Measurements from ENCODE around the gene ZDHHC11B. TPM values are rescaled to one million over a fixed set of nuclear protein-coding genes. Genes with fewer than 3 reads are reported as not detected.
"Not testable (repeated sequence)": the region's sequence is repeated elsewhere in the genome, so short reads cannot be mapped to it uniquely, and the experiment has no call there.

The ZDHHC11B gene
- total and polyA plus RNA-seq, 8 donors, result 8.4 to 52.3 (median 31.5) TPM

DNA sequence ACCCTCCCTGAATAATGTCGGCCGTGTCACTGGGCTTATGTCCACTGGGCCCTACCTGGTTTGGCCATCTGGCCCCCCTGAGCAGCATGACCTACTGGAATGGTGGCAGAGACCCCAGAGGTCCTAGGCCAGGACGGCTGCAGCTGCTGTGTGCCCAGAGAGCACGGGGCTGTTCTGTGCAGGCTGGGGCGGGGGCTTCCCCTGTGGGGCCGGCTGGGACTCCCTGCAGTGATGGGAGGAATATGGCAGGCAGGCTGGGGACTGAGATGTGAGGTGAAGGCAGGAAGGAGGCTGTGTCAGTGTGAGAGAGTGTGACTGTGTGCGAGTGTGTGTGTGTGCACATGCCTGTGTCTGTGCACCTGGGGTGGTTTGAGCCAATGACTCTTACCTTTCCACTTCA, 55.3 kb downstream of the ZDHHC11B start:
- H3K27ac ChIP-seq; H3K27me3 ChIP-seq; H3K4me1 ChIP-seq; H3K9me3 ChIP-seq; H3K36me3 ChIP-seq; H3K4me3 ChIP-seq; ATAC-seq; intact Hi-C loops (cut with DNase I); DNase-seq: not testable (repeated sequence)

DNA sequence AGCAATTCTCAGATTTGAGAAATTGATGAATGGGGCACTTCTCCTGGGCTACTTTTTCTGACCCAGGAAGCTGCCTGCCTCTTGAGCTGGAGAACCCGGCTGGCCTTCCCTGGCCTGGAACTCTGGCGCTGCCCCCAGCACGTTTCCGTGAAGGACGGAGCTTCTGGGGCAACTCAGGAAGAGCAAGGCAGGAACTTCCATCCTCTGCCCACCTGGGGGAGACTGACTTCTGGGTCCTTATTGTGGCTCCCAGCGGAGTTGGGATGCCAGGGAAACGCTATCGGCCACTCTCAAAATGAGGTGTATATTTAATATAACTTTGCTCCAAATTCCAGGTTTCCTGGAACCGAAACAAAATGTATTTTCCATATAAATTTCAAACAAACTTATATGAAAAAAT, 57.4 kb downstream of the ZDHHC11B start:
- H3K4me3 ChIP-seq; H3K27ac ChIP-seq; H3K4me1 ChIP-seq; H3K36me3 ChIP-seq; H3K27me3 ChIP-seq; intact Hi-C loops (cut with DNase I); H3K9me3 ChIP-seq: not testable (repeated sequence)
- DNase-seq (peak in 1 of 4 donors; percentile 16), ATAC-seq (peak; percentile 75)

DNA sequence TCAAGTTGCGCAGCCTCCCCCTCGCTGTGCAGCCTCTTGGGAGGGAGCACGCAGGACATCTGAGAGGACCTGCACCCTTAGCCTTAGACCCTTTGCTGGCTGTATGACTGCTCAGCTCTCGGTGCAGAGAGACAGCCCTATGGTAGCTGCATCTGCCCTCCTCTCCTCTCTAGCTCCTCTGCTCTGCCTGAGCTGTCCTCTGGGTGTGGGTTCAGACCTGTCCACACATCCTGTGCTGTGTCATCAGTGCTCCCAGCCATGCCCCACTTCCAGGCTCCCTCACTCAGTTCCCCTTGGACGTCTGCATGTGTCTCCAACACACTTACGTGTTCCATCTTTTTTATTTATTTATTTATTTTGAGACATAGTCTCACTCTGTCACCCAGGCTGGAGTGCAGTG, 60.7 kb downstream of the ZDHHC11B start:
- ATAC-seq; DNase-seq; H3K27me3 ChIP-seq; H3K36me3 ChIP-seq; H3K9me3 ChIP-seq; H3K27ac ChIP-seq; H3K4me3 ChIP-seq; H3K4me1 ChIP-seq; intact Hi-C loops (cut with DNase I): not testable (repeated sequence)

DNA sequence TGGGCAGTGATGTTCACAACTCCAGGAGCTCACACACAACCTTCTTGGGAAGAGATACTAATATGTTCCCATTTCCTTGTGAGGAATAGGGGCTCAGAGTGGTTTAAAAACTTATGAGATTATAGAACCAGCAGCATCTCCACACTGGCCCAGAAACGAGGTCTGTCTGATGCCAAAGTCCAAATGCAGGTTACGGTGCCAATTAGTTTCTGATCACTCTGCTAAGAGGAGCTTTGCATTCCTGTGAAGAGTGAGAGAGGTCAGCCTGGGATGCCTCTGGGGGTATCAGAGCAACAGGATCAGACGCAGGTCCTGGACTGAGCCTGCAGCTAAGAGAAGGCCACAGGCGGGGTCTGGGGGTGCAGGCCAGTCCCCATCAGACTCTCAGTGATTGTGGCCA, 61.2 kb downstream of the ZDHHC11B start:
- H3K9me3 ChIP-seq; H3K27me3 ChIP-seq; H3K27ac ChIP-seq; H3K4me3 ChIP-seq; H3K36me3 ChIP-seq; H3K4me1 ChIP-seq; ATAC-seq; DNase-seq; intact Hi-C loops (cut with DNase I): not testable (repeated sequence)

DNA sequence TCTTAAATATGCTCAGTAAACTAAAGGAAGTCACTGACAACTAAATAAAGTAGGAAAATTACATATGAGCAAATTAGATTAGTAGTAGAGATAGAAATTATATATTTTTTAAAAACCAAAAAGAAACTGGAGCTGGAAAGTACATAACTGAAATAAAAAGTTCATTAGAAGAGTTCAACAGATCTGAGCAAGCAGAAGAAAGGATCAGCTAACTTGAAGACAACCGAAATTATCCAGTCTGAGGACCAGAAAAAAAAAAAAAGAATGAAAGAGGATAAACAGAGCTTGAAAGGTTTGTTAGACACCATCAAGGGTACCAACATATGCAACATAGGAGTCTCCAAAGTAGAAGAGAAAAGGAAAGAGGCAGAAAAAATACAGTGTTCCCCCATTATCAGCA, 65.2 kb downstream of the ZDHHC11B start:
- H3K9me3 ChIP-seq; ATAC-seq; H3K36me3 ChIP-seq; H3K27ac ChIP-seq; H3K4me1 ChIP-seq; H3K27me3 ChIP-seq; H3K4me3 ChIP-seq; intact Hi-C loops (cut with DNase I); DNase-seq: not testable (repeated sequence)

DNA sequence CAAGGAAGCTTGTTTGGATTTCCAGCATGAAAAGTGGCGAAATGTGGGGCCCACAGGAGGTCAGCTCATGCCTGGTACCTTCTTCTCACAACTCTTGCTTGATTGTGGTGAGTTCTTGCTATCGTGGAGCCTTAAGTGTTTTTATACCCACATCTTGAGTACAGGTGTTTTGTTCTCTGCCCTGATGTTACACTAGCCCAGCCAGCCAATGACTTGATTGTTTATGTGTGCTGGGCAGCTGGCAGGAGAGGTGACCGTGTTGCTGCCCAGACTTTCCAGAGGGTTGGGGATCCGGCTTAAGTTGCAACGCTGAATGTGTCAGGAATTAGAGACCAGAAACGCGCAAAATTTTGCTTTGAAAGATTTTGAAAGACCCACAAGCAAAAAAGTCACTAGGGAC, 67.4 kb downstream of the ZDHHC11B start:
- Histone ChIP-seq H3K4me1 (no peaks in the 10 kb centered on the region), H3K27me3 (no peaks in the 10 kb centered on the region), H3K4me3 (no peak overlapping the region), H3K36me3 (no peaks in the 10 kb centered on the region), H3K9me3 (peaks cover 0 to 8% of the 10 kb centered on the region in 2 donors), H3K27ac (no peak overlapping the region)
- TF ChIP-seq, protein P1, sequence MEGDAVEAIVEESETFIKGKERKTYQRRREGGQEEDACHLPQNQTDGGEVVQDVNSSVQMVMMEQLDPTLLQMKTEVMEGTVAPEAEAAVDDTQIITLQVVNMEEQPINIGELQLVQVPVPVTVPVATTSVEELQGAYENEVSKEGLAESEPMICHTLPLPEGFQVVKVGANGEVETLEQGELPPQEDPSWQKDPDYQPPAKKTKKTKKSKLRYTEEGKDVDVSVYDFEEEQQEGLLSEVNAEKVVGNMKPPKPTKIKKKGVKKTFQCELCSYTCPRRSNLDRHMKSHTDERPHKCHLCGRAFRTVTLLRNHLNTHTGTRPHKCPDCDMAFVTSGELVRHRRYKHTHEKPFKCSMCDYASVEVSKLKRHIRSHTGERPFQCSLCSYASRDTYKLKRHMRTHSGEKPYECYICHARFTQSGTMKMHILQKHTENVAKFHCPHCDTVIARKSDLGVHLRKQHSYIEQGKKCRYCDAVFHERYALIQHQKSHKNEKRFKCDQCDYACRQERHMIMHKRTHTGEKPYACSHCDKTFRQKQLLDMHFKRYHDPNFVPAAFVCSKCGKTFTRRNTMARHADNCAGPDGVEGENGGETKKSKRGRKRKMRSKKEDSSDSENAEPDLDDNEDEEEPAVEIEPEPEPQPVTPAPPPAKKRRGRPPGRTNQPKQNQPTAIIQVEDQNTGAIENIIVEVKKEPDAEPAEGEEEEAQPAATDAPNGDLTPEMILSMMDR (IDR thresholded peaks at IDR 0.05), result no peak
- peak; percentile 58 for ATAC-seq
- intact Hi-C loops (cut with DNase I), result no loop called here
- DNase-seq, result no peak

DNA sequence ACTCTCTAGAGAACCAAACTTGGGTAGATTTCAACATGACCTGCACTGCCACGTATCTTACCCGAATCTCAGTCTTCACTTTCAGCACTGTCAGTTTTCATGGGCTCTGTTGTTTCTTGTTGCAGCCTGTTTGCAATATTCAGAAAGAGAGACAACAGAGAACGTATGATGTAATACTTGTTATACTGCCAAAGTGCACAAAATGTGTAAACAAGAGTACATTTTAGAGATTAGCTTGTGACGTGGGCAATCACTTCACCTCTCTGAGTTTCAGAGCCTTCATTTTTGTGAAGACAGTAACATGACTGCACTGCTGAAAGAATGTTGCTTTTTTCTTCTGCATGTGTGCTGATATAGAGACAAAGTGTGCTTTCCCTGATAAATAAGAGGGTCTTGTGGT, 67.8 kb downstream of the ZDHHC11B start:
- H3K4me1 ChIP-seq; H3K9me3 ChIP-seq; H3K27me3 ChIP-seq; intact Hi-C loops (cut with DNase I); H3K4me3 ChIP-seq; H3K36me3 ChIP-seq; H3K27ac ChIP-seq: not testable (repeated sequence)
- peak in 1 of 4 donors; percentile 62 for DNase-seq
- peak; percentile 83 for ATAC-seq

DNA sequence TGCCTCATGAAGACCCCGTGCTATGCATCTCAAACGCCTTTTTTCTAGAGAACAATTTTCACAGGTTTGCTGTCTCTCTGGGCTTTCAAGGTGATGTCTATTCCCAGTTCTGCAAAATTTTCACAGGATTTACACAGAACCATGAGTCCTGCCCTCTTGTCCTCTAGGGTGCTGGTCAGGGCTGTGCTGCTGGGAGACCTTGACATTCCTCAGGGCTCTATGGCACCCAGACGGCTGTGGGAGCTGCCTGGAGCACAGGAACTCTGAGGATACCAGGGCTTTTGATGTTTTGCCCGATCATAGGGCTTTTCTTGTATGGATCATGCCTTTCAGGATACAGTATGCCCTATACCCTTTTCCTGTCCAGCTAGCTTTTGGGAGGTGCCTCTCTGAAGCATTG, 68.9 kb downstream of the ZDHHC11B start:
- H3K27ac ChIP-seq; DNase-seq; H3K4me3 ChIP-seq; intact Hi-C loops (cut with DNase I); H3K9me3 ChIP-seq; ATAC-seq; H3K27me3 ChIP-seq; H3K36me3 ChIP-seq; H3K4me1 ChIP-seq: not testable (repeated sequence)

DNA sequence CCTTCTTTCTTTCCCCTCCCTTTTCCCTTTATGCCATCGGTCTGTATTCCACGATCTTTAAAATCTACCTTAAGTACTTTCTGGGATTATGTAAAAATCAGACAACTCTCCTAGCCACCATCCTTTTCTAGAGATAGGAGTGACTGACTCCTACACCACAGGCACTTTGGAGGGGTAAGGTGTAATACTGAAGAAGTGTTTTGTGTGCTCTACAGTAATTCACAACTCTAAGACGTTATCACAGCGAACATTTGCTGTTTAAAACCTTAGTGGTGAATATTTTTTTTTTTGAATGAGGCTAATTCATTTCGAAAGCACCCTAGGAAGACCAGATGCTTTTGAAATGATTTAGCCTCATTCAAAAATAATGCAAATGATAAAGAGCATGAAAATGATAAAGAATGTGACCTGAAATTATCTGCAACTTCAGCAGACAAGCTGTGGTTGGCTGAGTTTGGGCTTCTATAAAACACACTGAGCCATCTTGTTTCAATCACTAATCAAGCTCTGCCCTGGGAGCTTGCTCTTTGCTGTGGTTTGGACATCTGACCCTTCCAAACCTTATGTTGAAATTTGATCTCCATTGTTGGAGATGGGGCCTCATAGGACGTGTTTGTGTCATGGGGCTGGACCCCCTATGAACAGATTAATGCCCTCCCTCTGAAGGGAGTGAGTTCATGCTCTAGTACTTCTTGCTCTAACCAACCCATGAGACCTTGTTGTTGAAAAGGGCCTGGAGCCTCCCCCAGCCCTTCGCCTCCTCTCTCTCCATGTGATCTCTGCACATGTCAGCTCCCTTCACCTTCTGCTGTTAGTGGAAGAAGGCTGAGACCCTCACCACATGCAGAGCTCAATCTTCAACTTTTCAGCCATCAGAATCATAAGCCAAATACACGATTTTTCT, 70.1 kb downstream of the ZDHHC11B start:
- DNase-seq, result peak in 1 of 4 donors; percentile 42
- intact Hi-C loops (cut with DNase I); H3K27ac ChIP-seq; H3K4me1 ChIP-seq; H3K27me3 ChIP-seq; ATAC-seq; H3K36me3 ChIP-seq; H3K9me3 ChIP-seq; H3K4me3 ChIP-seq: not testable (repeated sequence)

DNA sequence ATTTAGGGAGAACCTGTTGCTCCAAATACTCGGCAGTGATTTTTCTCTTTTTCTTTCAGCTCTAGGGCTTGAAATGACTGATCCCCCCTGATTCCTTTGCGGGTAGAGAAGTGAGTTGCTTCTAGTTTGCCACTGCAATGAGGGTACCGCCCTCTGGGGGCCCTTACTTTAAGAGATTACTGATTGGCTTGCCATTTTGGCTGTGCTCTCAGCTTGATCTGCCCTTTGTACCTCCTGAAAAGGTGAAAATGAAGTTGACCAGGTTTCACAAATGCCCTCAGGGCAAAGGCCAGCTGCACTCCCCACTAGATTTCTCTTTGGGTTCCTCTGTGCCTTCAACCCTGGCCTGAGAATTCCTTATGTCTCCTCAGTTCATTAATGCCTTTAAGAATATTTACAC, 70.8 kb downstream of the ZDHHC11B start:
- H3K9me3 ChIP-seq; H3K27me3 ChIP-seq; H3K4me3 ChIP-seq; DNase-seq; H3K36me3 ChIP-seq; H3K4me1 ChIP-seq; ATAC-seq; H3K27ac ChIP-seq; intact Hi-C loops (cut with DNase I): not testable (repeated sequence)

DNA sequence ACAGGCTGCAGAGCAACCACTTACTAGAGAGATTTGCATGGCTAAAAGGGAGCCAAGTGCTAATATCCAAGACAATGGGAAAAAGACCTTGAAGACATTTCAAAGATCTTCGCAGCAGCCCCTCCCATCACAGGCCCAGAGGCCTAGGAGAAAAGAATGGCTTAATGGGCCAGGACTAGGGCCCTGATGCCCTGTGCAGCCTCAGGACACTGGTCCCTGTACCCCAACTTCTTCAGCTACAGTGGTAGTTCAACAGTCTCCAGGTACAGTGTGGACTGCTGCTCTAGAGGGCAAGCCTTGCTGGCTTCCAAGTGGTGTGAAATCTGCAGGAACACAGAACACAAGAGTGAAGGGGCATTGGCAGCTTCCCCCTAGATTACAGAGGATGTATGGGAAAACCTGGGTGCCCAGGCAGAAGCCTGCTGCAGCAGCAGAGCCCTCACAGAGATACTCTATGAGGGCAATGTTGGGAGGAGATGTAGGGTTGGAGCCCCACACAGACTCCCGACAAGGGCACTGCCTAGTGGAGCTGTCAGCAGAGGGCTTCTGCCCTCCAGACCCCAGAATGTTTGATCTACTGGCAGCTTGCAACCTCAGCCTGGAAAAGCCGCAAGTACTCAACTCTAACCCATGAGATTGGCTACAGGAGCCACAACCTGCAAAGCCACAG, 75.5 kb downstream of the ZDHHC11B start:
- DNase-seq; H3K27ac ChIP-seq; H3K27me3 ChIP-seq; H3K4me1 ChIP-seq; intact Hi-C loops (cut with DNase I); H3K36me3 ChIP-seq; H3K9me3 ChIP-seq; ATAC-seq; H3K4me3 ChIP-seq: not testable (repeated sequence)

DNA sequence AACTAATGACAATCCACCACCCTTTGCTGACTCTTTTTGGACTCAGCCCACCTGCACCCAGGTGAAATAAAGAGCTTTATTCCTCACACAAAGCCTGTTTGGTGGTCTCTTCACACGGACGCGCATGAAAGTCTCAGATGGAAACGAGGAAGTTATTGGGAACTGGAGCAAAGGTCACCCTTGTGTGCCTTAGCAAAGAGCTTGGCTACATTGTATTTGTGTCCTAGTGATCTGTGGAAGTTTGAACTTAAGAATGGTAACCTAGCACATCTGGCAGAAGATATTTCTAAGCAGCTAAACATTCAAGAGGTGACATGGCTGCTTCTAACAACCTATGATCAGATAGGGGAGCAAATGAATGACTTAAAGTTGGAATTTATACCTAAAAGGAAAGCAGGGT, 76.2 kb downstream of the ZDHHC11B start:
- DNase-seq; ATAC-seq; H3K4me1 ChIP-seq; H3K4me3 ChIP-seq; H3K27ac ChIP-seq; H3K36me3 ChIP-seq; H3K27me3 ChIP-seq; H3K9me3 ChIP-seq; intact Hi-C loops (cut with DNase I): not testable (repeated sequence)

All from left lung (tissue), 10 donors.